ENCODE data around the gene NEO1. TPM values are rescaled to one million over a fixed set of nuclear protein-coding genes. Genes with fewer than 3 reads are reported as not detected.
"Not testable (repeated sequence)": the region's sequence is repeated elsewhere in the genome, so short reads cannot be mapped to it uniquely, and the experiment has no call there.

NEO1 gene
- total RNA-seq, 1 donor from 2014 or later = 14.4 TPM

DNA sequence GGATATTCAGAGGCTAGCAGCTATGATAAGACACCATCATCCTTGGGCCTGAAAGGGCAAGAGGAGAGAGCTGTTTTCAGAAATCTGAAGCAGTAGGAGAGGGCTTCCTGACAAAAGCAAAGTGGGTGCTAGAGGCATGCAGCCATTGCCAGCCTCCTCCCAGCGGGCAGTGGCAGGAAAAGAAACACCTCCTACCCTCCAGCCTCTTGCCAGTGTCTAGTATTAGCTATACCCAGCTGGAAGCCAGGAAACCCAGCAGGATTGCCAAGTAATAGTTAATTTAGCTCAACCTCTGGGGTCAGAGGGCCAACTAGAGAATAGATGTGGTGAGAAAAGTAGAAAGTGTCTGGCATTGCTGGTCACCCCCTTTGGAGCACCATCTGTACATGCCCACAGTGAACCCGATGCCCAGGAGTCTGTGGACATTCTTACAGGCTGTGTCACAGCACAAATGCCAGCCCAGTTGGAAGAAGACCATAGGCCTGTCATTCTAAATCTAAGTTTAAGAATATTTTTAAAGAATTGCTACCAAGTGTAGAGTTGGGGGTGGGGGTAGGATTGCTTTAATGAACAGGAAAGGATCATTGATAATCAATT is 231.2 kb downstream of the NEO1 start:
- intact Hi-C loops (cut with micrococcal nuclease) = no loop called here
- peak; percentile 78 for ATAC-seq
- no peak for DNase-seq

DNA sequence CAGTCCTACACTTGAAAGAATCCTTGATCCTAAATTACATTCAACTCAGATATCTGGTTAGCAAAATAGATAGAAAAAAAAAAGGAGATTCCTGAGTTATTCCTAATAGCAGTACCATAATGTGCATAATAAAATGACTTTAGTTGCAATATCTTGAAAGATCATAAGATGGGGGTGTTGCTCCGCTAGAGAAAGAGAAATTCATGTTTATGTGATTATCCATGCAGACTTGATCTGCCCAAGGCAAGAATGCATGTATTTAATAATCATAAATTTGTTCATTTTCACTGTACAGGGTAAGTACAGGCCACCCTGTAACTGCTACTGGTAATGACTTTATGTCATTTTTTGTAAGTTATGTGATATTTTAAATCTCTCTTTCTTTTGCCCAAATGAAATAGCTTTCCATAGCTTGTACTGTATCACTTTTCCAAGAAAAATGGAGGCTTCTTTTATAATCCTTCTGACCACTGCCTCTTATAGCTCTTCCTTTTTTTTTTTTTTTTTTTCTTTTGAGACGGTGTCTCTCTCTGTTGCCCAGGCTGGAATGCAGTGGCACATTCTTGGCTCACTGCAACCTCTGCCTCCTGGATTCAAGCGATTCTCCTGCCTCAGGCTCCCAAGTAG is 231.9 kb downstream of the NEO1 start:
- intact Hi-C loops (cut with micrococcal nuclease) = no loop called here
- DNase-seq (no peak), ATAC-seq (no peak)

DNA sequence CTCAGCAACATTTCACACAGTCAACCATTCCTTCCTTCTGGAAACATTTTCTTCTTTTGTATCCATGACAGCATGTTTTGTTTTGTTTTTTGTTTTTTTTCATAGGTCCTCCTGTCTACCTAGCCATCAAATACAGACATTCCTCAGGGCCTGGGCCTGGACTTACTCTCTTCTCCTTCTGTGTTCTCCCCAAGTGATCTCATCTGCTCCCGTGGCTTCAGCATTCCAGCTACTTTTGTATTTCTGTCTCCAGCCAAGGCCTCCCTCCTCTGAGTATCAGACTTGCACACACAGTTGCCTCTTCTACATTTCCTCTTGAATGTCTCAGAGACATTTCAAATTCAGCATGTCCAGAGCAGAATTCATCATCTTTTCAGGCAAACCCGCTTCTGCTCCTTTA is 234.0 kb downstream of the NEO1 start:
- ATAC-seq (no peak), DNase-seq (no peak)
- intact Hi-C loops (cut with micrococcal nuclease) = no loop called here

DNA sequence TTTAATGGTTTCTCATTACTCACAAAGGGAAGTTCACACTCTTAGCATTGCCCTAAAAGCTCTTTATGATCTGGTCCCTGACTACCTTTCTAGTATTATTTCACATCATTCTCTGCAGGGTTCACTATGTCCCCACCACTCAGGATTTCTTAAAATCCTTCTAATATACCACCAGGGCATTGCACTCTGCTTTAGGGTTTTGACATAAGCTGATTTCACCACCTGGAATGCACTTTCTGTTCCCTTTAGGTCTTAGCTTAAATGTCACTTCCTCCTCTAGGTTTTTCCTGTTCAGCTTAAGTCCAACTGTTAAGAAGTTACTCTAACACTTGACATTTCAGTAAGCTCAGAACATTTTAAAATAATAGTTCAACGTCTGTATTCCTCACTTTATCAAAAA is 234.8 kb downstream of the NEO1 start:
- intact Hi-C loops (cut with micrococcal nuclease) = no loop called here
- no peak for ATAC-seq
- no peak for DNase-seq

DNA sequence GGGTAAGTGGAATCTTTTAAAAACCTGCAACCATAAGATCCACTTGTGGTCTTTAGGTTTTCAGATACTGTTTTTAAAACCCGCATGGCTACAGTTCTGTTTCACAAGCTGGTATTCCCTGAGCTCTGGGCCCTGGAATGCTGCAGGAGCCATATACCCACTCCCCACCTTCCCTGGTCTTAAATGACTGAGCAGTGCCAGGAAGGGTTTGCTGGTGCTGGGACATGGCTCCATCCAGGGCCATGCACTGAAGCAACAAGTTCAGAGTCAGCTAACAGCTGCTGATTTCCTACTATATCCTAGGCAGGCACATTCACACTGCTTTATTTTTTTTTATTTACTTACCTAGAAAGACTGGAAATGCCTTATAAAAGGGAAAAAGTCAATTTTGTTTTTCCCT is 239.2 kb downstream of the NEO1 start:
- ATAC-seq (no peak), DNase-seq (no peak)
- intact Hi-C loops (cut with micrococcal nuclease) = no loop called here

DNA sequence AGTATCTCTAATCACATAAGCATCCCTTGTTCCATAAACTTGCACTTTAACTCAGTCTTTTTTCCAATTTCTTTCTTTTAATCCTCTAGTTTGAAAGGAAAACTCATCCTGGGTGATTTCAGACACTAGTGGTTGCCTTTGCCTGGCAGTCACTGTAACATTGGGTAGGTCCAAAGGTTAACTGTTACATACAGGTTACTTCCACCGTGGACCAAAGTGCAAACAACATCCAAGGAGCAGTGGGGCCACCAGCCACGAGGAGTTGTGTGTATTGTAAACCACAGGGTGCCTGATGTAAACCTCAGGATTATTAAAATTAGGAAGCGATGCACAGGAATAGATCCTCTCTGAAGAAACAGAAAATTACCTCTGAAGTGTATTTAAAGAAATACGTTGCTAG is 241.5 kb downstream of the NEO1 start:
- no peak for ATAC-seq
- DNase-seq = no peak
- intact Hi-C loops (cut with micrococcal nuclease) = no loop called here

DNA sequence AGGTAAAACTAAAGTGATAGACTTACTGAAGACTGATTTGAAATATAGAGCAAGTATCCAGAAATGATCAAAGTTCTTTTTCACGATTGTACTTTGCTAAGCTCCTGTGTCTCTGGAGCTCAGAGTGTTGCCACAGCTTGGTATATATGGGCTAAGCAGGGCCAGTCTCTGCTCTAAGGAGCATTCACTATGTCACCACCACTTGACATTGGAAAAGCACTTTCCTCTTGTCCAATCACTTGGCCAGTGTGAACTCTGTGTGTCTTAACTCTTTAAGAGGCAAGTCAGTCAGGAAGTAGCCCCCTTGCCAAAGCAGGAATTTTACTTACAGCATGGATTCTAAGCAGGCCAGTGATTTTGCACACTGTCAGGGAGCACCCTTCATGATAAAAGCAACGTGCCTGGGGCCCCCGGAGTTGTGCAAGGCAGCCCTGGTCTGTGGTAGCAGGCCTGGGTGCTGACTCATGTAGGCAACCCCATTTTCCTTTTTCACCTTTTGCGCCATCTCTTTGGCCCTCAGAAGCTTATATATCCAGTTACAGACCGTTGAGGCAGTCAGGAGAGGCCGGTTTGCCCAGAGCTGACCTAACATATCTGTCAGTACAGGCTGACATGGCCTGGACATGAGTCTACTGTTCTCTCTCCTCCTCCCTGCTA is 243.5 kb downstream of the NEO1 start:
- DNase-seq (no peak), ATAC-seq (no peak)
- intact Hi-C loops (cut with micrococcal nuclease) = no loop called here

DNA sequence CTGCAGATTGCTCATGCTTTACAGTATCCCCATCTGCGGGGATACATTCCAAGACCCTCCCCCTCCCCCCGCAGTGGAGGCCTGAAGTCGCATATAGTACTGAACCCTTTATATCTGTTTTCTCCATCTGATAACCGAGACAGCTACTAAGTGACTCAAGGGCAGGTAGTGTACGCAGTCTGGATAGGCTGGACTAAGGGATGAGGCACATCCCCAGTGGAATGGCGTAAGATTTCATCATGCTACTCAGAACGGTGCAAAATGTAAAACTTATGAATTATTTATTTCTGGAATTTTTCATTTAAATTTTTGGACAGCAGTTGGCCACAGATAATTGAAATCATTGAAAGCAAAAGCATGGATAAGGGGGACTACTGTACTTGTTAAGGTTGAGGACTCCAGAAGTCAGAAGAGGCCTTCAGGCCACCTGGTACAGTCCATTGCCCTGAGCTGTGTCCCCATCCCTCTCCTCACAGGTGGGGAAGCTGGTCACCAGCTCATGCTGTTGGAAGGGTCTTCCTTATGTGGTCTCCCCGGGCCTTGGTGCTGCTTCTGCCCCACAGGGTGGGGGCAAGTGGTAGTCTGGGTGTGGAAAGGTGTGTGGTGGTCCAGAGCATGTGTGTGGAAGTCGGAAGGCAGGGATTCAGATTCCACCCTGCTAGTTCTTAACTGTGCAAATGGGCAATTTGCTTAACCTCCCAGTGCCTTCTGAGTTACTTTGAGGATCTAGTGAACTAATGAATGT is 244.5 kb downstream of the NEO1 start:
- intact Hi-C loops (cut with micrococcal nuclease) = no loop called here
- ATAC-seq (no peak), DNase-seq (no peak)

DNA sequence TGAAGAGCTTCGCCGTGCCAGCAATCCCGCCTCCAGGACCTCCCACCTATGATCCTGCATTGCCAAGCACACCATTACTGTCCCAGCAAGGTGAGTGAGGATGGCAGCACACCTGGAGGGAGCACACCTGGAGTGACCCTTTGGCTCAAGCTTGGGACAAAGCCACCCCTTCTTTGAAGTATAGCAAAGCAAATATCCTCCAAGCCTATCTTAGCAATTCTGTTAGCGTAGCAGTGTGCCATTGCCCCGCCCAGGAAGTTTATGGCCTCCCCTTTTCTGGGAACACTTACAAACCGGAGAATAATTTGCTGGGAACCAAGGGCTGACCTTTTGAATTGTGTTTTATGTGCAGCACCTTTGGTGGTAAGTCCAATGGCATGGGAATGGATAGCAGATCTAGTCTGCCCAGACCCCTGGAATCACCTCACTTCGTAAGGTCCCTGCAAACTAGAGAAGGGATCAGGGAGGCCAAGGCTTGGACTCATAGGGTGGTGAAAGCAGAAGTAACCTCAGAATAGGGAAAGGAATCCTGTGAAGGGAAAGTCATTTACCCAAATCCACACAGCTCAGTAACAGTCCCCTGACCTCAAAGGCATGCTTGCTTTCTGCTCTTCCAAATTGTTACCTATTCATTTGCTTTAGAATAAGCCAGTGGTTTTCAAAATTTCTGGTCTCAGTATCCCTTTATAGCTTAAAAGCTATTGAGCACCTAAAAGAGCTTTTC is 246.4 kb downstream of the NEO1 start:
- DNase-seq (no peak), ATAC-seq (no peak)
- intact Hi-C loops (cut with micrococcal nuclease) = no loop called here

DNA sequence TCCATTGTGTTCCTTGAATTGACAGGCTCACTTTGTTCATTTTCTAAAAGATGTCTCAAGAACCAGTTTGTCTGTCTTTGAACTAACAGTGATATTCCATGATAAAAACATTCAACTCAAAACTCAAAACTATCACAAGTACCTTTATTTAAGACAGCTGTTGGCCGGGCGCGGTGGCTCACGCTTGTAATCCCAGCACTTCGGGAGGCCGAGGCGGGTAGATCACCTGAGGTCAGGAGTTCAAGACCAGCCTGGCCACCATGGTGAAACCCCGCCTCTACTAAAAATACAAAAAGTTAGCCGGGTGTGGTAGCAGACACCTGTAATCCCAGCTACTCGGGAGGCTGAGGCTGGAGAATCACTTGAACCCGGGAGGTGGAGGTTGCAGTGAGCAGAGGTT is 248.0 kb downstream of the NEO1 start:
- intact Hi-C loops (cut with micrococcal nuclease); DNase-seq; ATAC-seq: not testable (repeated sequence)

DNA sequence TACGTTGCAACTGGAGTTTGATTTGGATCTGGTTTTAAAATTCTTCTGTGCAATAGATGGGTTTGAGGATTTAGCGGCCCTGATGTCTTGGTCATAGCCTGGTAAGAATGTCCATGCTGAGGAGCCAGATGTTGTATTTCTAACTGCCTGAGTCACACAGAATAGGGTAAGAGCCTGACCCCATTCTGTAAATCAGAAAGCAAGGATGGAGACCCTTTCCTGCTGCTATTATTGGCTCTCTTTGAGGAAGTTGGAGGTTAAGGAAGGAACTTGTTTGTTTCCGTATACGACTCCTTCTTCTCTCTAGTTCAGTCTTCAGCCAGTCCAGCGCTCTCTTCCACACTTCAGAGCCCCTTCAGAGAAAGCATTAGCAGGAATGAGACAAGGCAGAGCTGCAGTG is 251.4 kb downstream of the NEO1 start:
- no peak for ATAC-seq
- intact Hi-C loops (cut with micrococcal nuclease) = no loop called here
- no peak for DNase-seq

DNA sequence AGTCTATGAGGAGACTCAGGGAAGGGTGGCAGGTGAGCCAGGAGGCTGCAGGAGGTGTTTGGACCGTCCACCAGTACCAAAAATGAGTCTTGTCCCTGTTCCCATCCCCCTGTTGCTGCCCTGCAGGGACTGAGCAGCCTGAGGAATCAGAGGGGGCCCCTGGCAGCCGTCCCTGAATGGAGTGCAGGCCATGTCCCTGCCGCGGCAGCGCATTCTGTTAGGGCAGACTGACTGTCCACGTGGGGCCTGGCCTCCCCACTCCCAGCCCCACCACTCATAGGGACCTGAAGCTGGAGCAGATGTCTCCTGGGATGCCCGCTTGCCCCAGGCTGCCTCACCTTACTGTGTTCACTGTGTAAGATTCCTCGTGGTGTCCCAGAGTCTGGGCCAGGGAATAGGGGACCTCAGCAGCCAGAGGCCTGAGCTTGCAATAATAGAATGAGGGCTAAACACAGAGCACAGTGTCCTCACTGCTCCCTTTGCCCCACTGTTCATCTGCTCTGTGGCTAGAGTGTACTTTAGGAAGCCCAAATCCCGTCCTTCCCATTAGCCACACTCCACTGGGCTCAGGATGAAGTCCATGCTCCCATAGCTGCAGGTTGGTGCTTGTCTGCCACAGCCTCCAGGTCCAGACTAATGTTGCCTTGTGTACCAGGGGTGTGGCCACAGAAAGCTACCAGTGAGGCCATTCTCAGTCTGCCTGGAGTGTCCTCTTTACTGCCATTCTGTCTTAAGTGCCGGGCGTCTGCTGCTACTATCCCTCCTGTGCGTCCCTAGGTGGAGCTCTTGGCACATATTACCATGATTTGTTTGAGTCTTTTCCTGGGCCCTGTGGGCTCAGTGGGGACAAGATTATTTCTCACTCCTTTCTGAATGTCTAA is 253.3 kb downstream of the NEO1 start:
- ATAC-seq (peak; percentile 93), DNase-seq (no peak)
- intact Hi-C loops (cut with micrococcal nuclease) = no loop called here

DNA sequence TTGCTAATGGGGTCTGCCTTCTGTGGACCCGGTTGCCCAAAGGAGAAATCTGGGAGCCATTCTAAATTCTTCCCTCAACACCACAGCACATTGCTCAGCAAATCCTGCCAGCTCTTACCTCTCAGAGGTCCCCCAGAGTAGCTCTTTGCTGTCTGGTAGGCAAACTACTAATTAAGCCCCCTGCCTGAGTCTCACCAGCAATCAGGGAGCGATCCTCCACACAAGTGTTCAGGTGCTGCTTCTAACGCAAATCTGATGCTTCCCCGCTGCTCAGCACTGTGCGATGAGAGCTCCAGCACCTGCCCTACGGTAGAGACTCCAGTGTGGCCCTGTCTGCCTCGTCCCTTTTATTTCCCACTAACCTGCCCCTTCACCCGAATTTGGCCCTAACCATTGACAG is 256.0 kb downstream of the NEO1 start:
- no peak for ATAC-seq
- no peak for DNase-seq
- intact Hi-C loops (cut with micrococcal nuclease) = no loop called here

DNA sequence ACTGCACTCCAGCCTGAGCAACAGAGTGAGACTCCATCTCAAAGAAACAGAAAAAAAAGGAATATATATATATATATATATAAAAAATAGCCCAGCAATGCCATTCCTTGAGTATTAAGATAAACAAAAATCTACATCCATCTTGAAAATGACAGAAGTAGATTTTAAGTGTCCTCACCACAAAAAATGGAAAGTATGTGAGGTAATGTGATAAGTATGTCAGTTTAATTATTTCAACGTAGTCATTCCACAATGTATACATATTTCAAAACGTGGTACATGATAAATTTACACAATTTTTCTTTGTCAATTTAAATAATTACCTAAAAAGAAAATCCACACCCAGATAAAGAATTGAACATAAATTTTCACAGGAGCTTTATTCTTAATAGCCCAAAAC is 261.6 kb downstream of the NEO1 start:
- DNase-seq = no peak
- intact Hi-C loops (cut with micrococcal nuclease) = loop anchor here (10.0 kb wide), 1 partner anchor 231 kb away; no protein-coding TSS in a partner anchor
- ATAC-seq = no peak

DNA sequence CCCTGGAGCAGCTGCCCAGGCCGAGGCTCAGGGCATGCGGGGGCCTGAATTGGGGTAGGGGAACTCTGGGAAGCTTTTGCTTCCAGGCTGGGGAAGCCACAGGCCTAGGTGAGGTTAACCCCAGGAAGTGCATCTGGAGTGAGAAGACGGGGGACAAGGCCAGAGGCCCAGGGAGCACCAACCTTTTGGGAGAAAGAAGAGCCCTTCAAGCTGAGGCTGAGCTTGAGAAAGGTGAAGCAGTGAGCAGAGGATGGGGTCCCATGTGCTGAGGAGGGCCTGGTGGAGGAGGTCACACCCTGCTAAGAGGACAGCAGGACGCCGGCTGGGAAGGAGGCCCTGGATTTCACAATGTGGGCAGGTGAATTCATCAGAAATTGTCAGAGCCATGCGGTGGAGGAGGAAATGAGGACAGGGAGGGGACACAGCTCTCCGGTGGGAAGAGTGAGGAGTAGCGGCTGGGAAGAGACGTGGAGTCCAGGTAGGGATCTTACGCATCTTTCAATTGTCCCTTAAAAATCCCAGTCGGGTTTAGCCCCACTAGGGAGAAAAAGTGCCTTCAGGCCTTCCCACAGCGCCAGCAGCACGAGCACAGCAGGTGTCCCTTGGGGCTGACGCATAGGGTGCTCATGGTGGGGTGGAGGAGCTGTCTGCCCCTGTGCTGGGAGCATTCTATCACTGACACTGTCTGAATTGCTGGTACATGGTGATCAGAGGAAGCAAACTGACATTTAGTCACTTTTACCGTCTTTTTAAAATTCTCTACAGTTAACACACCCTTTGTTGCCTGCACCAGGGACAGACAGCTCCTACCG is 265.6 kb downstream of the NEO1 start:
- intact Hi-C loops (cut with micrococcal nuclease) = loop anchor here (10.0 kb wide), 1 partner anchor 227 kb away; no protein-coding TSS in a partner anchor
- DNase-seq (no peak), ATAC-seq (no peak)

DNA sequence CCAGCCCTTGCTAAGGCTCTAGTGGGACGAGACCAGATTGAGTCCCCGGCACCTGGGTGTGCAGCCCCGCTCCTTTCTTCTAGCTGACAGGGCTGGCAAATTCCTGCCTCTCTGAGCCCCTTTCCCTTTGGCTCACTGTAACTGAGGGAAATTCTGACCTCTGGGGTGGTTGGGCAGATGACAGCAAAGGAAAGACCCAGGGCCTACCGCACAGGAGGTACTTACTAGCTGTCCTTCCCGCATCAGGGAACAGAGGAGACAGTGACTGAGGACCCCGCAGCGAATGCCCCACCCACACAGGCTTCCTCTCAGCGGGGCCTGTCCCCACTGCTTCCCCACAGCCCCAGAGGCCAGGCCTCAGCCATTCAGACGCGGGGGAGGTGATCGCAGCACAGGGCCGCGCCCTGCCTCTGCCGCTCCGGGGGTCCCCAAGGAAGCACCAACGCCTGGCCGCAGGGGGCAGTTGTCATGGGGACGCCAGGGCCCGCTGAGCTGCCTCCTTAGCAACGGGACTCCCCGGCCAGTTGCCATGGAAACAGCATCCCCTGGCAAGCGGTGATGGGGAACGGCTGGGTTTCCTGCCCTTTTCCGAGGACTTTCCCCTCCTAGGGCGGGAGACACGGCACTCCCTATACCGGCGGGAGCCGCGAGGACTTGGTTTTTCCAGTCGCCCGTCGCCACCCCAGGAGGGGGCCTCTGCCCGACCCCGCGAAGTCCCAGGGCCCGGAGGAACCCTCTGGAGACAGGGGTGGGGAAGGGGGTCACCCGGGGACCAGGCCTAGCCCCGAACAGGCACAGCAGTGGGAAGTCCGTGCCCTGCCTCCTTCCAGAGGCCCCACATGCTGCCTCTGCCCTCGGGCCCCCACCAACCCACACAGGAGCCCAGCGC is 266.4 kb downstream of the NEO1 start:
- ATAC-seq (no peak), DNase-seq (peak; percentile 33)
- intact Hi-C loops (cut with micrococcal nuclease) = loop anchor here (10.0 kb wide), 1 partner anchor 226 kb away; no protein-coding TSS in a partner anchor

All from left ventricle myocardium superior (tissue), 1 donor.